GM13977 (cell line): Measurements from ENCODE around the gene SLC2A1.
A peak's percentile ranks its signal among the peaks of the same experiment; 100 is the strongest.

Experiments used
- DNase-seq: peaks from one replicate; pipeline ENCODE4 v3.0.0; 2012; ENCODE audit warnings: low spot score
- CTCF ChIP-seq: IDR thresholded peaks from 2 replicates; pipeline ENCODE4 v1.5.1; 2012; ENCODE audit warnings: mild to moderate bottlenecking, control low read depth; ENCODE audit not compliant: insufficient read depth; ENCODE audit errors: extremely low read depth, missing control alignments
- in situ Hi-C: fragments of 300-500 bp; cut with MboI; formaldehyde crosslinking; loops from one replicate; pipeline ENCODE4 v1.12.0; 2022; ENCODE audit warnings: low sequenced_read_pairs, low pct_unique_long_range_greater_than_20kb, mixed read lengths, inconsistent platforms; ENCODE audit not compliant: unreplicated experiment

Gene SLC2A1

GRCh38 chr1:42962641-42963377 is 4.1 kb upstream of the SLC2A1 start:
- TF ChIP-seq CTCF: no peak
- no peak for DNase-seq
- in situ Hi-C loops: no loop called here

GRCh38 chr1:42961312-42962091 is 2.8 kb upstream of the SLC2A1 start:
- TF ChIP-seq CTCF: no peak
- no peak for DNase-seq
- in situ Hi-C loops: no loop called here

GRCh38 chr1:42960566-42961311 is 2.1 kb upstream of the SLC2A1 start:
- in situ Hi-C loops: no loop called here
- TF ChIP-seq CTCF: no peak
- no peak for DNase-seq

GRCh38 chr1:42960122-42960390 is 1.4 kb upstream of the SLC2A1 start:
- DNase-seq: no peak
- no peak for TF ChIP-seq CTCF
- in situ Hi-C loops: no loop called here

- in situ Hi-C loops: no loop called here
- peak; percentile 94 for DNase-seq
- no peak for TF ChIP-seq CTCF
Observed at GRCh38 chr1:42957880-42958487, 684 bp downstream of the SLC2A1 start.

- no peak for DNase-seq
- in situ Hi-C loops: no loop called here
Observed at GRCh38 chr1:42957229-42957879, 1.3 kb downstream of the SLC2A1 start.

More at GRCh38 chr1:42957229-42957879, 1.3 kb downstream of the SLC2A1 start:
- no peak for TF ChIP-seq CTCF
